HTERT RPE-1 (cell line): Measurements from ENCODE around the gene PLXNA4.

Experiments
- in situ Hi-C: fragments of 300-500 bp; cut with MboI; formaldehyde crosslinking; loops from 4 replicates; pipeline ENCODE4 v1.14.3; 2020; ENCODE audit warnings: low sequenced_read_pairs

The PLXNA4 gene

GRCh38 chr7:132592936-132593335, 16.7 kb upstream of the PLXNA4 start:
- in situ Hi-C loops = no loop called here

- in situ Hi-C loops = no loop called here
Observed at GRCh38 chr7:132592231-132592920, 16.1 kb upstream of the PLXNA4 start.

GRCh38 chr7:132590162-132590561, 13.9 kb upstream of the PLXNA4 start:
- in situ Hi-C loops = no loop called here

- in situ Hi-C loops = no loop called here
Observed at GRCh38 chr7:132588596-132588995, 12.3 kb upstream of the PLXNA4 start.

- in situ Hi-C loops = no loop called here
Observed at GRCh38 chr7:132584796-132585494, 8.7 kb upstream of the PLXNA4 start.

GRCh38 chr7:132581431-132581830, 5.2 kb upstream of the PLXNA4 start:
- in situ Hi-C loops = no loop called here

GRCh38 chr7:132580717-132581285, 4.5 kb upstream of the PLXNA4 start:
- in situ Hi-C loops = no loop called here

- in situ Hi-C loops = no loop called here
Observed at GRCh38 chr7:132580277-132580676, 4.0 kb upstream of the PLXNA4 start.

- in situ Hi-C loops = no loop called here
Observed at GRCh38 chr7:132579260-132579899, 3.1 kb upstream of the PLXNA4 start.

- in situ Hi-C loops = no loop called here
Observed at GRCh38 chr7:132578826-132579225, 2.6 kb upstream of the PLXNA4 start.

- in situ Hi-C loops = no loop called here
Observed at GRCh38 chr7:132578050-132578370, 1.7 kb upstream of the PLXNA4 start.

- in situ Hi-C loops = no loop called here
Observed at GRCh38 chr7:132577206-132578049, 1.2 kb upstream of the PLXNA4 start.

GRCh38 chr7:132576721-132577085, 433 bp upstream of the PLXNA4 start:
- in situ Hi-C loops = no loop called here

- in situ Hi-C loops = no loop called here
Observed at GRCh38 chr7:132575419-132575981, 770 bp downstream of the PLXNA4 start.

- in situ Hi-C loops = no loop called here
Observed at GRCh38 chr7:132574223-132574622, 2.0 kb downstream of the PLXNA4 start.

GRCh38 chr7:132573251-132573955, 2.9 kb downstream of the PLXNA4 start:
- in situ Hi-C loops = no loop called here

- in situ Hi-C loops = no loop called here
Observed at GRCh38 chr7:132572526-132572925, 3.7 kb downstream of the PLXNA4 start.

GRCh38 chr7:132571970-132572369, 4.3 kb downstream of the PLXNA4 start:
- in situ Hi-C loops = no loop called here

- in situ Hi-C loops = no loop called here
Observed at GRCh38 chr7:132569884-132570614, 6.2 kb downstream of the PLXNA4 start.
